GM19023 (cell line): ENCODE measurements around the gene LAMTOR3.
A peak's percentile ranks its signal among the peaks of the same experiment; 100 is the strongest.

Experiments used
- ATAC-seq: cut with Tn5 transposase; IDR thresholded peaks from one replicate; pipeline ENCODE4 v1.9.1; 2021; ENCODE audit warnings: mild to moderate bottlenecking, moderate library complexity; ENCODE audit not compliant: unreplicated experiment

Gene LAMTOR3

DNA sequence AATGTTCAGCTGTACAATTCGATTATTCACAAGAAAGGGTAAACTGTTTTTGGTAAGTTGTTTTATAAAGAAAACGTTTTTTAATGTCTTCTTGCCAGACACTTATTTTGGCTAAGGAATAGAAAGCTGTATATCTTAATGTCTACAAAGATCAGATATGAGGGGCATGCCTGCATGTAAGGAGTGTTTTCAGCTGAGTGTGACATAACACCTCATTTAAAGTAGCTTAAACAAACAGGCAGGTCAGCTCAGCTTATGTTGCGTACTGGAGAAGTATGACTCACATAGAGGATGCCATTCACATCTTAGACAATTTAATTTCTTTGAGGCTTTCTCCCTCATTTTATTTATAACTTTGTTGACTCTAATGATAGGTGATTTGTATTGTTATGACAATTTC, 30.4 kb downstream of the LAMTOR3 start:
- ATAC-seq = no peak

DNA sequence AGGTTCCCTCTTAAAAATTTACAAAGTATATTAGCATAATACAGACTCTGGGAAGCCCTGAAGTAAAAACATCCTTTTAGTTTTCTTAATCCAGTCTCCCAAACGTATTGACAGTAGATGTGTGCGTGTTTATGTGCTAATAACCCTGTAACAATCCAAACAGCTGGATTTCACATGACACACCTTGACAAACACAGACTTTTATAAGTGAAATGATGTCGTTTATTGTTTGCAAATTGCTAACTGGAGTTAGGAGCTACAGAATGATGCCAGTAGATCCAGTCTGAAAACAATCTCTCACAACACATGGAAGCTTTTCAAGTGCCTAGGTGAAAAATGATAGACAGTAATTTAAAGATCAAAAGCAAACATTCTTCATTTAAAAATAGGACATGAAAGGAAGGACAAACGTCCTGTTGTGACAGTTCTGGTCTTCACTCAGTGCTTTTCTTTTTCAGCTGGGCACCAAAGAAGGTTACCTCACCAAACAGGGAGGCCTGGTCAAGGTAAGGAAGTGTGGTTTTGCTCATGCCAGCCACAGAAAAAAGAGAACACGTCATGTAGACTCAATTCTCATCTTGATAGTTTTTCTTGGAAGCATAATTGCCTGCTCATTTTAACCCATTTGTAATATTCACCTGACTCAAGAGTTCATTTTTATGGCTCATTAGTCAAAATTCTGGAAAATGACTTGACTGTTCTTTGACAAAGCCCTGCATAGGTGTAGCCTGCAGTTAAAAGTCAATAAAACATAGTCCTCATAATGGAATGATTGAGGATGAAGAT, 32.9 kb downstream of the LAMTOR3 start:
- peak; percentile 58 for ATAC-seq

GRCh38 chr4:99860521-99860920, 33.7 kb downstream of the LAMTOR3 start:
- no peak for ATAC-seq

DNA sequence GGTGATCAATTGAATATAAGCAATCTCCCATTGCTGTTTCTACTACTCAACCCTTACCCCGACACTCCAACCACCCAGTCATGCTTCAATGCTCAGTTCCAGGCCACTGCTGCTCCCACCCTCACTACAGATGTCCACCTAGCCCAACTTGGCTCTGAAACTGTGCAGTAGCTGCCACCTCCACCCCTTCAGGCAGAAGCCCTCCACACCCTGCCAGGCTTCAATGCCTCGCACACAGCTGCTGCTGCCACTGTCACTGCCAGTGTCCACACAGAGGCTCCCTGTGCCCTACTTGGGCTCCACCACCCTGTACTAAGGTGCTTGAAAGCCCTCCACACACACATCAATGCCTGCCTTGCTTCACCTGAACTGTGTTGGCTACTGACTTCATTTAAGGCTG, 34.6 kb downstream of the LAMTOR3 start:
- no peak for ATAC-seq

DNA sequence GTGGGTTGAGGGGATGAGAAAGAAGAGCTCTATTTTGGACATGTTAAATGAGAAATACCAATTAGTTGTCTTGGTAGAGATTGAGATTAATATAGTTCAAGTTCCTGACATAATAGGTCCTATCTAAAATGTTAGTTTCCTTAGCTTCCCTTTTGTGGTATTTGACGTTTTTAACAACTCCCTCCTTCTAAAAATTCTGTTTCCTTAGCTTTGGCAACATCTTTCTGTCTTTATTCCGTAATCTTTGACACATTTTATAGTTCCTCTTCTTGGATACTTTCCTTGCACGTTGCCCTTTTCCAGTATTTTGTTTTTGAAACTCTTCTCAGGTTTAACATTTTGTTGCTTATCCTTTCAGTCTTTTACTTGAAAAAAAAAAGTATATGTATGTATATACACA, 36.9 kb downstream of the LAMTOR3 start:
- ATAC-seq = no peak

GRCh38 chr4:99856166-99856565, 38.1 kb downstream of the LAMTOR3 start:
- ATAC-seq = no peak

GRCh38 chr4:99855678-99856077, 38.5 kb downstream of the LAMTOR3 start:
- ATAC-seq = peak; percentile 41

GRCh38 chr4:99853999-99854398, 40.2 kb downstream of the LAMTOR3 start:
- no peak for ATAC-seq

GRCh38 chr4:99853190-99853589, 41.0 kb downstream of the LAMTOR3 start:
- no peak for ATAC-seq

- no peak for ATAC-seq
Observed at GRCh38 chr4:99852199-99852749, 42.0 kb downstream of the LAMTOR3 start.

DNA sequence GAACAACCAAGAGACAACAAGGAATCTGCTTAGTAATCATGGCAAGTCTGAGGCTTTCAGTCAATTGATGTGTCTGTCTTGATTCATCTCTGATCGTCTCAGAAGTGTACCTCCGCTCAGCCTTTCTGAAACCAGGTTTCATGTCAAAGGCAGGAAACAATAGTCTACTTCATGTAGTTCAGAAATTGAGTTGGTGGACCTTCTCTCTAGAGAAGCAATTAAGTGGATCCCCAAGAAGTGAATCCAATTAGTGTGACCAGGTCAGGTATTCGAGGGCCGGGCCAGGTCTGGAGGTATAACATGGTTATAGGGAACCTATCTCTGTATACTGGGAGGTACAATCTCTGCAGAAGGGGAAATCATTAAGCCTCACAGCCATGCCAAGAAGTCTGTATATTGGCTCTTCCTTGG, 45.6 kb downstream of the LAMTOR3 start:
- ATAC-seq = peak; percentile 41

DNA sequence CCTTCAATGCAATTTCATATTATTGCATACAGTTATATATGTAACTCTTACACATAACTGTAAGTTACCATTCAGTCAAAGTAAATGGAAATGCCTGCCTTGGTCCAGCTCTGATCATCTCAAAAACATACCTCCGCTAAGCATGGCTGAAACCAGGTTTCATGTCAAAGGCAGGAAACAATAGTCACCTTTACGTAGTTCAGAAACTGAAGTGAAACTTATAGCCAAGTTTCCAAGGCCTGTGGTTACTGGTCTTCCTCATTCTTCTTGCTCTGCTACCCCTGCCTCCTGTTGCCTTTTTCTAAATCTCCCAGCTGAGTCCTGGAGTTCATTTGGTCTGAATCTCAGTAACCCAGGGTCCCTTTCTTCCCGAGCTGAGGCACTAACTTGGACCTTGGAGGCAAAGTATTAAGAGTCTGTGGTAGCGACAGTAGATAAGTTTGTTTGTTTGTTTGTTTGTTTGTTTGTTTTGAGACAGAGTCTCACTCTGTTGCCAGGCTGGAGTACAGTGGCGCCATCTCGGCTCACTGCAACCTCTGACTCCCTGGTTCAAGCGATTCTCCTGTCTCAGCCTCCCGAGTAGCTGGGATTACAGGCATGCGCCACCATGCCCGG, 46.8 kb downstream of the LAMTOR3 start:
- peak; percentile 57 for ATAC-seq

DNA sequence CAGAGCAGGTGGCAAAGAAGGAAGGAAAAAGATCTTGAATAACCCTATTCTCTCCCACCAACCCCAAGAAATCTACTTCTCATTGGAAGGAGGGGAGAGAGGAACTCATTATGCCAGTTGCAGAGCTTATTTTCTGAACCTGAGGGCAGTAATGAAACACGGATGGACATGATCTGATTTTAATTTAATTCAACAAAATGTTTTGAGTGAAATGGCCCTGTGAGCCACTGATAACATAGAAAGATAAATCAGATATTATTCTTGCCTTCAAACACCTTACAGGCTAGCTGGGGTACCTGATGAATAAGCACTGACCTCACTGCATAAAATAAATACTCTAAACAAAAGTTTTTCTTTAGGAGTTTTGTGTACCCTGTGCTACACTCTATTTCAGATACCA, 47.3 kb downstream of the LAMTOR3 start:
- no peak for ATAC-seq

DNA sequence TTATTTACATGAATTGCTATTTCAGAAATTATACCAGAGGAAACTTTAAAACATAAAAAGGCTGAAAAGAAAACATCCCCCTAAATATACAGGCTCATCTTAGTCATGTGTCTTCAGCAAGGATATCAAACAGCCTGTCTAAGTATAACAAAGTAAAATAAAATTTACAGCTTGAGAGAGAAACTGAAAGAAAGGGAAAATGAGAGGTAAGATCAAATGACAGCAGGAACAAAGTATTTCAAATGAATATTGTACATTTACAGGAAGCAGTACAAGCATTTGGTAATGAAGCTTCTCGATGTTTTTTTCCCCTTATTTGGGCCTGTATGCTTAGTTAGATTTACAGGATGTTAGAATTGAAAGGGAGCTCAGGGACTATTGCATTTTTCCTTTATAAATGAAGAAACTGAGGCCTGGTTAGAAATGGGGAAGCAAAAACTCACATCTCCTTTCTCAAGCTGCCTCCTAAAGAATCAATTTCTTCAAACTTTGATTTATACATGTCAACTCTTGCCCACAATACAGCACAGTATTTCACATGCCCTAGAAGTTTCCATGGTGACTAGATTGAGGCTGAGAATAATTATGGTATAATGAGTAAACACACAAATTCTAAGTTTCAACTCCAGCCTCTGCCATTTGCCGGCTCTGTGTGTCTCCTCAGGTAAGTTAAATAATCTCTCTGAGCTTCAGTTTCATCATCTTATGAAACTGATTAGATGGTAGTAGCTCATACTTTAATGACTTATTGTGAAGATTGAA, 48.3 kb downstream of the LAMTOR3 start:
- ATAC-seq = no peak

DNA sequence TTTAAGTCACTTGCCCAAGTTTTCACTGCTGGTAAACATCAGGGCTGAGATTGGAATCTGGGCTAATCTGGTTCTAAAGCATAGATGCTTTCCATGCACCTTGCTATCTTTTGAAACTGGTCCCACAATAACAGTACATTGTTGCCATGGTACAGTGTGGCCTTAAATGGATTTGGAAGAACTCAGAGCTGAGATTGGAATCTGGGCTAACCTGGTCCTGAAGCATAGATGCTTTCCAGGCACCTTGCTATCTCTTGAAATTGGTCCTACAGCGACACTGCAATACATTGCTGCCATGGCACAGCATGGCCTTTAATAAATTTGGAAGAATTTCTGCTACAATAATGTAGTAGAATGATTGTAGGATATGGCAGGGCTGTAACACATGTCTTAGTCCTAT, 49.0 kb downstream of the LAMTOR3 start:
- ATAC-seq = no peak

DNA sequence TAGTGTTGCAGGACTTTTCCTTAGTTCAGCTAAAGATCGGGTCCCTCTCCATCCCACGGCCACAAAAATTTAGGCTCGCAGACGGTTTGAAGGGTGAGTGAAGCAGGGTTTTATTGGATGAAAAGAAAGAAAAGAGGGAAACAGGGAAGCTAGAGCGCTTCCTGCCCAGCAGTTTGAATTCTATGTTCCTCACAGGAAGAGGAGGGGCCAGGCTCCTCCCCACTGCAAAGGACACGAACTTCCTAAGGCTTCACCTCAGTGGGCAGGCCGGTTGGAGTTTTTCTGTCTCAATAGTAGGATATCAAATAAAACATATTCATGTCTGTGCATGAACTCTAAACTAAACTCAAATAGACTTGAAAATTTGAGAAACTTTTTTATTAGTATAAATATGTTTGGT, 50.2 kb downstream of the LAMTOR3 start:
- no peak for ATAC-seq

- ATAC-seq = no peak
Observed at GRCh38 chr4:99843413-99843812, 50.8 kb downstream of the LAMTOR3 start.

- ATAC-seq = no peak
Observed at GRCh38 chr4:99841129-99841528, 53.1 kb downstream of the LAMTOR3 start.

DNA sequence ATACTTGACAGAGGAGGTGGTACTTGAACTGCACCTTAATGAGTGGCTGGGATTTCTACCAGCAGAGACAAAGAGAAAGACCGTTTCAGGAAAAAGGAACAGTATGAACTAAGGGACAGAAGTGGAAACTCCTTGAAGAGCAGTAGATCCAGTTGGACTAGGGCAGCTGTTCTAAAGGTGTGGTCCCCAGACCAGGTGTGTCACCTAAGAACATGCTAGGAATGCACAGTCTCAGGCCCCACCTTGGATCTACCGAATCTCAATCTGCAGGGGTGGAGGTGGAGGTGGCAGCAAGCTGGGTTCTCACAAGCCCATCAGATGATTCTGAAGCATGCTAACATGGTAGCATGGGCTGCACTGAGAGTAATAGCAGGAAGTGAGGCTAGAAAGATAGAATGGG, 55.3 kb downstream of the LAMTOR3 start:
- no peak for ATAC-seq

GRCh38 chr4:99835942-99836341, 58.3 kb downstream of the LAMTOR3 start:
- ATAC-seq = no peak

DNA sequence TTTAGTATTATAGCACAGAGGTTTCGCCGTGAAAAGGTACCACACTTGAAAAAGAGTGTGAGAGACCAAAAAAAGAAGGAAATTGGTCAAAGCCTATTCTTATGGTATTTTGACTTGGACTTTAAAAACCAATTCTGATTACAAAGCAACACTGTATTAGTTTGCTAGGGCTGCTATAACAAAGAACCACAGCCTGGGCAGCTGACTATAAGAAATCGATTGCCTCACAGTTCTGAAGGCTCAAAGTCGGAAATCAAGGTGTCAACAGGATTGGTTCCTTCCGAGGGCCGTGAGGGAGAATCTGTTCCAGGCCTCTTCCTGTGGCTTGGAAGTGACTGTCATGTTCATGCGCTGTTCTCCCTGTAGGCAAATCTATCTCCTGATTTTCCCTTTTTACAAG, 59.7 kb downstream of the LAMTOR3 start:
- ATAC-seq = no peak

GRCh38 chr4:99833756-99834155, 60.5 kb downstream of the LAMTOR3 start:
- no peak for ATAC-seq
